Stimulated activated CD4-positive, alpha-beta T cell treated with anti-CD3 and anti-CD28 coated beads, Interleukin-15, amount 100 ng/mL, for 48 hours (primary cell): Measurements from ENCODE around the gene IGFBPL1.
"Not testable (repeated sequence)": the region's sequence is repeated elsewhere in the genome, so short reads cannot be mapped to it uniquely, and the experiment has no call there.

Experiments used
- DNase-seq, 2 donors: peaks; one replicate each; pipeline ENCODE4 v3.0.0-alpha.2; 2020; ENCODE audit warnings: low read depth in 2 of 2

Gene IGFBPL1

DNA sequence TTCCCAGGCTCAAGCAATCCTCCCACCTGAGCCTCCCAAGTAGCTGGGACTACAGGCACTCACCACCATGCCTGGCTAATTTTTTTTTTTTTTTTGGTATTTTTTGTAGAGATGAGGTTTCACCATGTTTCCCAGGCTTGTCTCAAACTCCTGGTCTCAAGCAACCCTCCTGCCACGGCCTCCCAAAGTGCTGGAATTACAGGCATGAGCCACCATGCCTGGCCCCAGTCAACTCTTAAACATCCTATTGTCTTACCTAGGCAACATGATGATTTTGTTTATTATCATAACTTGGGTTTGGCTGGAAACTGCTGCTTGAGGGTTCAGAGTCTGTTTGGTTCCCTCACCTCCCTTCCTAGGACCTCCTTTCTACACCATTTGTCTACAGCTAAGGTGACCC lies 25.1 kb downstream of the IGFBPL1 start:
- not testable (repeated sequence) for DNase-seq

DNA sequence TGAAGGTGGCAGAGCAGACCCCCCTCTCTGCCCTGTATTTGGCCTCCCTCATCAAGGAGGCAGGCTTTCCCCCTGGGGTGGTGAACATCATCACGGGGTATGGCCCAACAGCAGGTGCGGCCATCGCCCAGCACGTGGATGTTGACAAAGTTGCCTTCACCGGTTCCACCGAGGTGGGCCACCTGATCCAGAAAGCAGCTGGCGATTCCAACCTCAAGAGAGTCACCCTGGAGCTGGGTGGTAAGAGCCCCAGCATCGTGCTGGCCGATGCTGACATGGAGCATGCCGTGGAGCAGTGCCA lies 27.9 kb downstream of the IGFBPL1 start:
- no peak for DNase-seq

DNA sequence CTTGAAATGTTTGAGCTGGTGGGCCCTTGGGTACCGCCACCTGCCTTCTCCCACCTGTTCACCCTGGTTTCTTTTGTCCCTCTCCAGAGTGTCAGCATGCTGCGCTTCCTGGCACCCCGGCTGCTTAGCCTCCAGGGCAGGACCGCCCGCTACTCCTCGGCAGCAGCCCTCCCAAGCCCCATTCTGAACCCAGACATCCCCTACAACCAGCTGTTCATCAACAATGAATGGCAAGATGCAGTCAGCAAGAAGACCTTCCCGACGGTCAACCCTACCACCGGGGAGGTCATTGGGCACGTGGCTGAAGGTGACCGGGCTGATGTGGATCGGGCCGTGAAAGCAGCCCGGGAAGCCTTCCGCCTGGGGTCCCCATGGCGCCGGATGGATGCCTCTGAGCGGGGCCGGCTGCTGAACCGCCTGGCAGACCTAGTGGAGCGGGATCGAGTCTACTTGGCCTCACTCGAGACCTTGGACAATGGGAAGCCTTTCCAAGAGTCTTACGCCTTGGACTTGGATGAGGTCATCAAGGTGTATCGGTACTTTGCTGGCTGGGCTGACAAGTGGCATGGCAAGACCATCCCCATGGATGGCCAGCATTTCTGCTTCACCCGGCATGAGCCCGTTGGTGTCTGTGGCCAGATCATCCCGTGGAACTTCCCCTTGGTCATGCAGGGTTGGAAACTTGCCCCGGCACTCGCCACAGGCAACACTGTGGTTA lies 28.4 kb downstream of the IGFBPL1 start:
- no peak for DNase-seq

DNA sequence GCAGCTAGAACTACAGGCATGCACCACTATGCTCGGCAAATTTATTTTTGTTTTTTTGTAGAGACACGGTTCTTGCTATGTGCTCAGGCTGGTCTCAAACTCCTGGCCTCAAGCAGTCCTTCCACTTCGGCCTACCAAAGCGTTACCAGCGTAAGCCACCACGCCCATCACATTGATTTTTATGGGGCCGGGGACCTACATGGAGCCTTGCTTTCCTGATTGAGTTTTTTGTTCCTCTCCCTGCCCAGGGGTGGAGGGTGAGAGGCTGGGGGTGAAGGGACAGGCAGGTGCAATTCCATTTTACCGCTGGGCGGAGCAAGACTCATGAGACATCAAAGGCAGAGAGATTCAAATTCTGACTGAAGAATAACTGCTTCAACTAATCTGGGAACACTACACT lies 29.8 kb downstream of the IGFBPL1 start:
- DNase-seq: no peak

DNA sequence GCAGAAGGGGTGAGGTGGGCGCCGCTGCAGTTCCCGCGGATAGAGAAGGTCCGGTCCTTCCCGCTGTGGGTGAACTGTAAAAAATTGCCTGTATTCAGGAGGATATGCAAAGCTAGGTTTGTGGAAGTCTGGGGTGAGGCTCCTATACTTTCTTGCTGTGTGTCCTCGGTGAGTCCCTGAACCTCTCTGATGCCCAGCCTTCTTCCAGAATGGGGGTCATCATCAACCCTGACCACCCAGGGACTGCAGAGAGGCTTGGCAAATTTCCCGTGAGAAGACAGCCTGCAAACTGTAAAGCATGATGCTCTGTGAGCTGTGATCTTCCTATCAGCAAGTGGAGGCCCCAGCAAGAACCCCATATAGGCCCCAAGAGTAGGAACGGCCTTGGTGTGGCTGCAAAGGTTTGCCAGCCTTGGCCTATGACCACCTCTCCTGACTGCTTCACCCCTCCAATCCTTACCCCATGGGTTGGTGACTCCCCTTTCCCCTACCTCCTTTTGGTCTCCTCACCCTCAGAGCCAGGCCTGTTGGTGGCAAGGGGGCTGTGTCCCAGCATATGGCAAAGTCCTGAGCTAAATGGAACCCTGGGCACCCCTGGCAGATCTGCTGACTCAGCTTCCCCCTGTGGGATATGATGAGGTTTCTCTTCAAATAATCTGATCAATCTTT lies 31.0 kb downstream of the IGFBPL1 start:
- no peak for DNase-seq

DNA sequence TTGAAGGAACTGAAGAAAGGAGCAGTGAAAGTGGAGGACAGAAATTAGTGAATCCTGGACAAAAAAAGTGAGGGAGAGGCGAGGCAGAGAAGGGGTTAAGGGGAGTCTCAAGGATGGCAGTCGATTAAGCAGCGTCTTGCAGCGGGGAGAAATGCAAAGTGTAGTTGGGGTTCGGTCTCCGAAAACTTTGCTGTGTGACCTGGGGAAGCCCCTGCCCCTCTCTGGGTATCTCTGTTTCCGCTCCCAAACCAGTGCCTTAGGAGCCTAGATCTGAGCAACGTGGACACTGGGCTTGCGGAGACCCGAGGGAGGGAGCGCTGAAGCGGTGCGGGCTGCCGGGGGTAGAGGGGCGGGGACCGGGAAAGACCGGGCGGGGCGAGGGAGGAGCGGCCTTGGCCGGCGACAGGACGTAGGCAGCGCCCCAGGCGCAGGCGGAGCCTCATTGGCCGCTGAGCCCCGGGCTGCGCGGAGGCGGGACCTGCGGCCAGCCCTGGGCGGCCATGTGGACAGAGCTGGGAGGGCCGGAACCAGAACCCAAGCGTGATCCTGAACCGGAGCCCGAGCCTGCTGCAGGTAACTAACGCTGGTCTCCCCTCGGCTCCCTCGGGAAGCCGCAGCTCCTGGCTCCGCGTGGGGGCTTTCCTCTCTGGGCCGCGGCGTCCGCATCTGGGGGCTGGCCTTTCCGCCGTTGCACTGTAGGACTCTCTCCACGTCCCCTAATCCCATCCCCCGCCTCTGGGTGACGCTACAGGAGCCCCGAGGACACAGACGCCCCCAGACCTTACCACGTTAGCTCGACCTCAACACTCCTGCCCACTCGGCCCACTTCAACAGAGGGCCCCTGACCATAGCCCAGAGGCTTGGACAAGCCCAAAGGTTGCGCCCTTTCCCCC lies 31.8 kb downstream of the IGFBPL1 start, which contains the start of gene ALDH1B1:
TSS of gene ALDH1B1 (plus strand) at position 468 of the 893 bp plus-strand sequence. CDS start 3,047 bp downstream, outside the sequence.
- peak; percentile 39 to 76 for DNase-seq

DNA sequence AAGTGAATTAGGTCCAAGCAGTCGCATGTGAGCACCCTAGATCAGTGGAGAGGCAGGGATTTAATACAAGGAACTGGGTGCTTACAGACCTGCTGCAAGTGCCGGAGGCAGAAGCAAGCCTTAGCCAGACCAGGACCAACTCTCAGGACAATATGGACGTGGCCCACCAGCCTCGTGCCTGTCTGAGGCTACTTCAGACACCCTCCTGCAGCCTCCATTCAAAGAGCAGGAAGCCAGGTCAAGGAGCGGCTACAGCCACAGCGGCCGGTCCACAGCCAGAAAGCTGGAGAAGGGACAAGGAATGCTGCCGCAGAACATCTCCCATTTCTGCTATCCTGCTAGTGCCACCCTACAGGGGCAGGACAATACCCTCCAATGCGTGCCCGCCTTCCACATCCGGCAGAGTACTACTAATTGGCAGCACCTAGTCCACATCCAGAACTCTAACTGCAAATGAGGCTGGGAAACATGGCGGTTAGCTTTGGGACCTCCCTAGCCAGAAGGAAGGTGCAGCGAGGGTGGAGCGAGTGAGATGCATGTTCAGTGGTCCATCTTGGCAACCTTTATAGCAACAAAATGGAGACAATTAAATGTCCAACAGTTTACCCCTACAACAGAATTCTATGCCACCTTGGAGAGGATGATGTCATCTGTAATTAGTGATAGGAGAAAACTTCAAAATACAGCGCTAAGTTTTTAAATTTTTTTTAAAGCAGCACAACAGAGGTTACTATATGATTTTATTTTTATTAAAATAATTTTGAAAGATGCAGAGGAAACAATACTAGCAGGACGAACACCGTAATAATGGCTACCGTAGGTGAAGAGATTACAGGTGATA lies 32.8 kb downstream of the IGFBPL1 start:
- no peak for DNase-seq

DNA sequence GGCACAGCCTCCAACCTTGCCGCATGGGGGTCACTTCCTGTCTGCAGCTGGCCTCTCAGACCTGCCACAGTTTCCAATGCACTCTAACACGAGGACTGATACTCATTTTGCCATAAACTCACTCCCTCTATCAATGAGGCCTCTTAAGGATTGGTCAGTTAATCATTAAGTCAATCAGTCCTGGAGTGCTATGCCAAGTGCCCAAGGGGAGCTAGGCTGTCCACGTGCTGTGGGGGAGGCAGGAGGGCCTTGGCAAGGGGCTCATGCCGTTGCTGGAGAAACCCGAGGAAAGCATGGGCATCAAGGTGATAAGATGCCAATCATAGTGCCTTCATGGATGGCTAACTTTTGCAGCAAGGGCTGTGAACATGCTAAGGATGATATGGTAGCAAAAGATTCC lies 33.4 kb downstream of the IGFBPL1 start:
- DNase-seq: no peak

DNA sequence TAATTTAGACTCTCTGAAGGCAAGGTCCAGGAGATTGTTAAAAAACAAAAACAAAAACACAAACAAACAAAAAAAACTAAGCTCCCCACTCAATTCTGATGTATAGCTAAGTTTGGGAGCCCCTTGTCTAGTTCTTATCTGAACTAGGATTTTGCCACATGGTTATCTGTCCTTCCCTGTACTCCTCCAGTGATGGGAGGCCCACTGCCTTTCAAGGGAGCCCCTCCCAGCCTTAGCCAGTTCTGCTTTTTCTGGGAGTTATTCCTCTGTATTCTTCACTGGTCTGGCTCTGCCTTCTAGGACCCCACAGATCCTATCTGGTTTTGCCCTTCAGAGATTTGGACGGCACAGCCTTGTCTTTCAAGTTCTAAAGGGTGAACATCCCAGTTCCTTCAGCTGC lies 33.8 kb downstream of the IGFBPL1 start:
- no peak for DNase-seq

DNA sequence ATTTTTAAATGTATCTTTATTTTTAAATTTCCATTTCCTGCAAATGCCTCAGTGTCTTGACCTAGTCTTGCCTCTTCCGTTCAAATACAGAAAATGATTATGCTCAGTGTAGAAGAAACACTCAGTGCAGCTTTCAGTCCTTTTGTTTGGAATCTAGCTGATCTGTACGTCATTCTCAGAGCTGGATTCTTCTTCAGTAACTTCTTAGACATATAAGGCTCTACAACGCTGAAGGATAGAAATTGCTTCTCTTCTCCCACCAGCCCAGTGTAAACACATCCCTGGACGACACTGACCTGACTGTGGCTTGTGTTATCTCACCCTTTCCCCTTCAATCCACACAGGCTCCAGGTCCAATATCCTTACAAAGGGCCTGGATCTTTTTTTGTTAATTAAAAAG lies 34.9 kb downstream of the IGFBPL1 start:
- DNase-seq: no peak

DNA sequence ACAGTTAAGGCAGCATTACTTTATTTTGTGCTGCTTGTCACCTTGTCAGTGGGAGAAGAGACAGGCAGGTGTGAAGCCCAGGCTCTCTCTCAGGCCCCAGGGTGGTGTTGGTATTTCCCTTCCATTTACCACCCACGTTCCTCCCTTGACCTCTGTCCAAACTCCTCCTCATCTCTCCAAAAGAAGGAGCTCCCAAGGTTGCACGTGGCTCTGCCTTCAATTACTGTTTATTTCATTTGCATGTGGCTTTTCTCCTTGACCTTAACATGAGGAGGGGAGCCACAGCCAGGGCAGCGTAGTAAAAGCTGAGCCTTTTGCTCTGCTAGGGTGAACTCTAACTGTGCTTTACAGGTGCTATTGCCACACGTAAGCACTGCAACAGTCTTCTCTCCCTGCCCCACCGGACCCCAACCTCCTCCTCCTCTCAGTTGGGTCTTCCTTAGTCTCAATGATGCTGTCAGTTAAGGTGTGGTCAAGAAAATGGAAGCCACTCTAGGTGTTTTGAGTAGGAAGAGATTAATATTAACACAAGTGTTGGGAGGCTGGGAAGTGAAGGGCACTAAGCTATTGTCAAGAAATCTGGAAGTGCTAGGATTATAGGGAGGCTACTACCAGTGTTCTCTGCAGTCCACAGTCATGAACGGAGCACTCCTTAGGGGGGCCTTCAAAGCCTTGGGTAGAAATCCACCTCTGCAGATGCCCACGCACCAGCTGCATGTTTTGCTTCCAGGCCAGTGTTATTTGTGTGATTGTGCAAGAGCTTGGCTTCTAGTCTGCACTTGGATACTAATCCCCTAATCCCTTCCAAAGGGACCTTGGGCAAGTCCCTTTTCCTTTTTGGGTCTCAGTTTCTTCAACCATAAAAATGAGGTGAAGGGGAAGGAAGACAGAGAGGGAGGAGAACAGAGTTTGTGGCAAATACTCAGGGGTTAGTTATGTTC lies 35.7 kb downstream of the IGFBPL1 start:
- DNase-seq: no peak

DNA sequence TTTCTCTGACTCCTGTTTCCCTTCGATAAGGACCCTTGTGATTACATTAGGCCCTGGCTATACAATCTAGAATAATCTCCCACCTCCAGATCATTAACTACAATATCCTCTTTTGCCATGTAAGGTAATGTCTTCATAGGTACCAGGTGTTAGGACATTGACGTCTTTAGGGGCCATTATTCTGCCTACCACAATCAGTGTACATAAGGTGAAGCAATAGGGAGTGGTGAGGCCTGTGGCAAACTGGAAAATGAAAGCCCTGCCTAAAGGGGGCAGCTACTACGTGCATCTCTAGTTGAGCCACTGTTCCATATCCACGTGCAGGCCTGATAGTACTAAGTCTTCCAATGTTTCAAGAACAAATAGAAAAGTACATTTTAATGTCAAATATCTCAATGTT lies 36.5 kb downstream of the IGFBPL1 start:
- DNase-seq: no peak

DNA sequence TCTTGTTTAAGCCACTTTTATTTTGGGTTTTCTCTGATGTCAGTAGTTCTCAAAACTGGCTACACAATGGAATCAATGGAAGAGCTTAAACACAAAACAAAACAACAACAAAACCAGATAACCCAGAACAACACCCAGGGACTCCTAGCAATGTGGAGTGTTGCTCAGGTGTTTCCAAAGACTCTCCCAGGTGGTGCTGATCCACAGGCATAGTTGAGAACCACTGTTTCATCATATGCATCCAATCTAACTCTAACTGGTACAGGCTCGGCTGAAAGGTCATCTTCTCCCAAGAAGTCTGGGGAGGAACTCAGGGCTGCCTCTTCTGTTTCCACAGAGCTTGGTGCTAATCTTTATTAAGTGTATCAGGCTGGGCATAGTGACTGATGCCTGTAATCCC lies 37.2 kb downstream of the IGFBPL1 start:
- no peak for DNase-seq

DNA sequence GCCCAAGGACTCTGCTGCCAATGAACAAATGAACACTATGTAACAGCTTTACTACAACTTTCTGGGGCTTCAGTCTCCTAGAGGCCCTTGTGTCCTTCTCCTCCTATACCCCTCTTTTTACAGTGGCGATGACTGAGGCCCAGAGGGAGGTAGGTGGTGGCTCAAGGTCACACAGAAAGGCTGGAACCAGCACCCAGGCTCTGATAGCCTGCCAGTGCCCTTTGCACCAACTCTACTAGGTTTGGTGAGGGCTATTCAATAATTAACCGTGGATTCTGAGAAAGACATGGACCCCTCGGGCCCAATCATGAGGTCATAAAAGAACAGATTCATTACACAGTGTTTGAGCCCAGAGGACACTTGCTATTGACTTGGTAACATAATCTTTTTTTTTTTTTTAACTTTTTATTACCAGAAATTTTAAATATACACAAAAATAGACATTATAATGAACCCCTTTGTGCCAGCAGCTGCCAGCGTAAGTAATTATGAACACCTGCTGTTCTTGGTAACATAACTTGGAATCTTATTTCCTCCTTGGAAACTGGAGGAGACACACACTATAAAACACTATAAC lies 37.8 kb downstream of the IGFBPL1 start:
- no peak for DNase-seq

DNA sequence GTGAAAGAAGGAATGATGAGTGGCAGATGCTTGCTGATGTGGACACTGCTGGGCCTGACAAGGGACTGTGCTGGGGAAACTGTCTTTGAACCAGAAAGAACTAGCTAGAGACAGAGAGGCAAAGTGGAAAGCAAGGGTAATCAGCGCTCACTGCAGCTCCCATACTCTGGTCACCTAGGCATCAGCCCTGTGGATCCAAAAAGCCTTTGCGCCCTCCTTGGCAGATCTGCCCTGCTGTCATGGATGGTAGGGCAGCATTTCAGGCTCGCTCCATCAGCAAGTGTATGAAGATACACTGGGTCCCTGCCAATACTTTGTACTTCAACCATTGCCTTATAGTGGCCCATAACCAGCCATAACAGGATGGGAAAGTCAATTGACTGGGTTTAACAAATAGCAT lies 38.4 kb downstream of the IGFBPL1 start:
- no peak for DNase-seq

DNA sequence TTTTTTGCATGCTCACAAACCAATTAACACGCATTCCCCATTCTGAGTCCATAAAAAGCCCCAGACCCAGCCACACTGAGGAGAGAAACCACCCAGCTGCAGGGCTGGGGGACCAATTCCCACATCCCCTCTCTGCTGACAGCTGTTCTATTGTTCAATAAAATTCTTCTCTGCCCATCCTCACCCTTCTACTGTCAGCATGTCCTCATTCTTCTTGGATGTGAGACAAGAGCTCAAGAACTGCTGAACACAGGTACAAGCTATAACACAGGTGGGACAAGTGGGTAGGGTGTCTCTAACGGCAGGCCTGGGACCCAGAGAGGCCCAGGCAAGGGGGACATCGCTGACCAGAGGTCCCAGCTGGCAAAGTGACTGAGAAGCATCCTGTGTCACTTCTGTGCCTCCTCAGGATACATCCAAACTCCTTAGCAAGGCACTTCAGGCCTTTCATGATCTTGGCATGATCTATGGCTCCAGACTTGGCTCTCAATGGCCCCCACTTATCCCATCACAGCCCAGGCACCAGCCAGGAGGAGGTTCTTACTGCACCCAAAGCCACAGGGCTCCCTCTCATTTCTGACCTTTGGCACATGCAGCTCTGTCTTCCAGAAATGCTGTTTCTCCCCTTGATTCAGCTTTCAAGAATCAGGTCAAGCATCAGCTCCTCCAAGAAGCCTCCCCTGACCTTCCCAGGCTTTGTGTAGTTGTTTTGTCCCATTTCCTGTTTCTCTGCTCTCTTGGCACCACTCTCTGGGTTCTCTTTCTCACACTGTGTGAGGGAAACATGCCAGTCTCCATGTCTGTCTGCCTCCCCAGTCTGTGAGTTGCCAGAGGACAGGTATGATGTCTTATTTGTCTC lies 39.0 kb downstream of the IGFBPL1 start:
- no peak for DNase-seq

DNA sequence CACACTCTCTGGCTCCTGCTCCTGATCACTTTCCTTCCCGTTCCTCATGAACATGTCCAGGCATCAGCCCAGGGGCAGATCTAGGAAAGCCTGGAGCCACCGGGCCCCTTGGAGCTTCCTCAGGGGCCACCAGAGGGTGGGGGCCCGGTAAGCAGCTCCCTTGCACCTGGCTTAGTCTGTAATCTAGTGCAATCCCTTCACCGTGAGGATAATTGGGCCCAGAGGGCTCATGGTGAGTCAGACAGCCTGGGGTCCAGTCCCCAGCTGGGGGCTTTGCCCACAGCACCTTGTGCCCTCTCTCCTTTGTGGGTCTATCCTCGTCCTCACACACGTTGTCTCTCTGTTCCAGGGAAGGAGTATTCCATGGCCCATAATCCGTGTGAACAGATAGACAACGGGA lies 42.1 kb downstream of the IGFBPL1 start:
- no peak for DNase-seq

DNA sequence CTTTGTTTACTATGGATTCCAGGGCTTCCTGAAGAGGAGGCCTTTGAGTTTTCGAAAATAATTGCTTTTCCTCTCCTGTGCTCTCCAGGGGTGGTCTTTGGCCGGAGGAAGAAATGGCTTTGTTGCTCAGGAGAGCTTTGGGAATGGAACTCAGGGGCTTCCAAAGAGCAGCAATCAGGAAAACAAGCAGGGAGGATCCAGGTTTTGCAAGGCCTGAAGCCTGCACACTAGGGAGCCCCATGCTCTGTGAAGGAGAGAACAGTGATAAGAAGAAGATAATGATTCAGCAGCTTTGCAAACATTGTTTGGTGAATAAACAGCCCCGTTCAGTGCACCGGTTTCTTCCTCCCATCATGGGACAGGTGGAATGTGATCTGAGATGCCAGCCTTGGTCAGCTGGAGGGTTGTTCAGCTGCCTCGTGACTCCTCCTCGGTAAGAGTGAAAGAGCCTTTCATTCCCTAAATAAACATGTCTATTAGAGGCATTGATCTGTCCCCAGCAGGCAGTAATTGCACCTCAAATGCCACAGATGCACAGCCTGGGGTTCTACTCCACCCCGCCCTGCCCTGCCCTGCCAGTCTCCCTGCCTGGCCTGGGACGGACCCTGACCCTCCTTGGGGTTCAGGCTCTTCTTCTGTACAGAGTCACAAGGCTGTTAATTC lies 43.3 kb downstream of the IGFBPL1 start:
- no peak for DNase-seq
